ENCODE results near the gene IKZF1. TPM values are rescaled to one million over a fixed set of nuclear protein-coding genes. Genes with fewer than 3 reads are reported as not detected.

The IKZF1 gene
- total RNA-seq, 1 experiment from 2014 or later, result 0.57 TPM

GRCh38 chr7:50394315-50394714 lies 89.8 kb downstream of the IKZF1 start:
- CTCF ChIA-PET, result no interaction called here
- H3K36me3 ChIP-seq (ENCODE audit: control insufficient read depth in 1 of 2, insufficient read depth in 2 of 2, low read length in 2 of 2), result no peaks in the 10 kb centered on the region
- POLR2A ChIA-PET, result no interaction called here
- no peak overlapping the region for H3K27ac ChIP-seq (ENCODE audit: low read depth, low read length)
- H3K4me2 ChIP-seq (ENCODE audit: low read length), result no peak overlapping the region
- no peaks in the 10 kb centered on the region for H3K79me2 ChIP-seq (ENCODE audit: insufficient read depth, low read length)
- ATAC-seq (no peak), DNase-seq (ENCODE audit: low read depth, low spot score) (no peak)
- no peak overlapping the region for H3K9ac ChIP-seq (ENCODE audit: low read length)
- H3K27me3 ChIP-seq (ENCODE audit: insufficient read depth, low read length), result peaks cover 9% of the 10 kb centered on the region
- RAD21 ChIA-PET (ENCODE audit: low non-redundant PET in 1 of 2, low total read pairs in 2 of 2, uncharacterized antibody in 2 of 2, unreplicated experiment in 2 of 2), result no interaction called here
- H2AFZ ChIP-seq (ENCODE audit: low read depth, low read length, poor library complexity, severe bottlenecking), result no peak overlapping the region
- no peak overlapping the region for H3K4me3 ChIP-seq (replicated peaks in 1 of 2; ENCODE audit: low read depth in 1 of 2, low read length in 2 of 2)
- H3K9me3 ChIP-seq (ENCODE audit: control insufficient read depth in 1 of 2, insufficient read depth in 1 of 2, low read depth in 1 of 2, low read length in 2 of 2), result no peaks in the 10 kb centered on the region
- BruUV-seq (replicated peaks), result no TSS peak
- no peaks in the 10 kb centered on the region for H4K20me1 ChIP-seq (ENCODE audit: insufficient read depth)
- H3K9me2 ChIP-seq (ENCODE audit: insufficient read depth), result no peaks in the 10 kb centered on the region
- no peaks in the 10 kb centered on the region for H3K4me1 ChIP-seq (ENCODE audit: control insufficient read depth in 1 of 2, insufficient read depth in 2 of 2, low read length in 2 of 2)
- no peak for TF ChIP-seq POLR2AphosphoS5 (IDR thresholded peaks at IDR 0.05; ENCODE audit: low read depth, low read length)
- TF ChIP-seq, protein P1, sequence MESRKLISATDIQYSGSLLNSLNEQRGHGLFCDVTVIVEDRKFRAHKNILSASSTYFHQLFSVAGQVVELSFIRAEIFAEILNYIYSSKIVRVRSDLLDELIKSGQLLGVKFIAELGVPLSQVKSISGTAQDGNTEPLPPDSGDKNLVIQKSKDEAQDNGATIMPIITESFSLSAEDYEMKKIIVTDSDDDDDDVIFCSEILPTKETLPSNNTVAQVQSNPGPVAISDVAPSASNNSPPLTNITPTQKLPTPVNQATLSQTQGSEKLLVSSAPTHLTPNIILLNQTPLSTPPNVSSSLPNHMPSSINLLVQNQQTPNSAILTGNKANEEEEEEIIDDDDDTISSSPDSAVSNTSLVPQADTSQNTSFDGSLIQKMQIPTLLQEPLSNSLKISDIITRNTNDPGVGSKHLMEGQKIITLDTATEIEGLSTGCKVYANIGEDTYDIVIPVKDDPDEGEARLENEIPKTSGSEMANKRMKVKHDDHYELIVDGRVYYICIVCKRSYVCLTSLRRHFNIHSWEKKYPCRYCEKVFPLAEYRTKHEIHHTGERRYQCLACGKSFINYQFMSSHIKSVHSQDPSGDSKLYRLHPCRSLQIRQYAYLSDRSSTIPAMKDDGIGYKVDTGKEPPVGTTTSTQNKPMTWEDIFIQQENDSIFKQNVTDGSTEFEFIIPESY (IDR thresholded peaks at IDR 0.05; ENCODE audit: extremely low read depth, insufficient replicate concordance, low read length), result no peak
- no peak for TF ChIP-seq CTCF (IDR thresholded peaks at IDR 0.05 in 2 of 3, conservative IDR thresholded peaks at IDR 0.05 in 1 of 3; ENCODE audit: borderline replicate concordance in 1 of 3, insufficient read depth in 1 of 3, low read depth in 2 of 3, low read length in 2 of 3)
- no peak for TF ChIP-seq EZH2phosphoT487 (IDR thresholded peaks at IDR 0.05; ENCODE audit: borderline replicate concordance)
- no peak for TF ChIP-seq SIN3A (IDR thresholded peaks at IDR 0.05; ENCODE audit: low read depth)
- TF ChIP-seq EZH2 (IDR thresholded peaks at IDR 0.05), result no peak
- no peak for TF ChIP-seq SP1 (IDR thresholded peaks at IDR 0.05; ENCODE audit: low read depth)
- TF ChIP-seq RAD21 (IDR thresholded peaks at IDR 0.05; ENCODE audit: low read depth), result no peak
- no peak for TF ChIP-seq FOSL1 (IDR thresholded peaks at IDR 0.05; ENCODE audit: low read depth)
- intact Hi-C loops (cut with micrococcal nuclease), result no loop called here
